Effector memory CD4-positive, alpha-beta T cell (primary cell): Measurements from ENCODE around the gene MAST2.

Source experiments
- DNase-seq, 3 donors: peaks; one replicate each; pipeline ENCODE4 v3.0.0-alpha.2; 2020
- H3K27ac ChIP-seq: 2 replicates; pipeline ENCODE4 v1.7.0; 2013; ENCODE audit warnings: mild to moderate bottlenecking, low read length, moderate library complexity; ENCODE audit not compliant: insufficient read depth, poor library complexity, severe bottlenecking
- H3K27me3 ChIP-seq: replicated peaks from 2 replicates; pipeline ENCODE4 v1.7.0; 2013; ENCODE audit warnings: mild to moderate bottlenecking, low read length; ENCODE audit not compliant: insufficient read depth, control insufficient read depth, poor library complexity, severe bottlenecking
- H3K36me3 ChIP-seq: 2 replicates; pipeline ENCODE4 v1.7.0; 2013; ENCODE audit warnings: mild to moderate bottlenecking, low read length, moderate library complexity; ENCODE audit not compliant: control insufficient read depth, insufficient read depth
- H3K4me1 ChIP-seq: 2 replicates; pipeline ENCODE4 v1.7.0; 2013; ENCODE audit warnings: low read length, mild to moderate bottlenecking; ENCODE audit not compliant: control insufficient read depth, insufficient read depth, poor library complexity, severe bottlenecking
- H3K4me3 ChIP-seq: 2 replicates; pipeline ENCODE4 v1.7.0; 2013; ENCODE audit warnings: low read length, low read depth, mild to moderate bottlenecking; ENCODE audit not compliant: insufficient read depth, poor library complexity, severe bottlenecking
- H3K9me3 ChIP-seq: 2 replicates; pipeline ENCODE4 v1.7.0; 2013; ENCODE audit warnings: mild to moderate bottlenecking, low read length, moderate library complexity; ENCODE audit not compliant: control insufficient read depth

The MAST2 gene

GRCh38 chr1:45809761-45810160, 6.3 kb downstream of the MAST2 start:
- H3K9me3 ChIP-seq = no peaks in the 10 kb centered on the region
- no peak overlapping the region for H3K27ac ChIP-seq
- no peaks in the 10 kb centered on the region for H3K4me1 ChIP-seq

GRCh38 chr1:45814776-45815175, 11.4 kb downstream of the MAST2 start:
- Histone ChIP-seq H3K4me3 (no peak overlapping the region), H3K9me3 (peaks cover 3% of the 10 kb centered on the region), H3K27me3 (no peaks in the 10 kb centered on the region), H3K4me1 (no peaks in the 10 kb centered on the region), H3K27ac (no peak overlapping the region), H3K36me3 (no peaks in the 10 kb centered on the region)
- DNase-seq = no peak

More at GRCh38 chr1:45809761-45810160, 6.3 kb downstream of the MAST2 start:
- no peak for DNase-seq
- H3K4me3 ChIP-seq = no peak overlapping the region
- no peaks in the 10 kb centered on the region for H3K36me3 ChIP-seq
- no peaks in the 10 kb centered on the region for H3K27me3 ChIP-seq

- Histone ChIP-seq H3K27me3 (no peaks in the 10 kb centered on the region), H3K4me3 (no peak overlapping the region), H3K9me3 (peaks cover 3% of the 10 kb centered on the region), H3K4me1 (no peaks in the 10 kb centered on the region), H3K27ac (no peak overlapping the region), H3K36me3 (no peaks in the 10 kb centered on the region)
- DNase-seq = no peak
Observed at GRCh38 chr1:45815667-45816458, 12.5 kb downstream of the MAST2 start.

- Histone ChIP-seq H3K27me3 (no peaks in the 10 kb centered on the region), H3K9me3 (peaks cover 3% of the 10 kb centered on the region), H3K36me3 (no peaks in the 10 kb centered on the region), H3K4me3 (no peak overlapping the region), H3K27ac (no peak overlapping the region), H3K4me1 (no peaks in the 10 kb centered on the region)
- DNase-seq = no peak
Observed at GRCh38 chr1:45820173-45820572, 16.8 kb downstream of the MAST2 start.

- Histone ChIP-seq H3K27ac (no peak overlapping the region), H3K4me3 (no peak overlapping the region), H3K27me3 (no peaks in the 10 kb centered on the region), H3K4me1 (no peaks in the 10 kb centered on the region), H3K36me3 (no peaks in the 10 kb centered on the region), H3K9me3 (peaks cover 3% of the 10 kb centered on the region)
- DNase-seq = no peak
Observed at GRCh38 chr1:45820788-45821187, 17.4 kb downstream of the MAST2 start.

GRCh38 chr1:45822644-45823043, 19.2 kb downstream of the MAST2 start:
- no peak overlapping the region for H3K27ac ChIP-seq
- no peak for DNase-seq
- no peaks in the 10 kb centered on the region for H3K27me3 ChIP-seq
- H3K4me1 ChIP-seq = no peaks in the 10 kb centered on the region
- H3K4me3 ChIP-seq = no peak overlapping the region
- H3K36me3 ChIP-seq = no peaks in the 10 kb centered on the region
- peaks cover 3% of the 10 kb centered on the region for H3K9me3 ChIP-seq

GRCh38 chr1:45824607-45825006, 21.2 kb downstream of the MAST2 start:
- Histone ChIP-seq H3K9me3 (no peaks in the 10 kb centered on the region), H3K27ac (no peak overlapping the region), H3K27me3 (no peaks in the 10 kb centered on the region), H3K4me3 (no peak overlapping the region), H3K36me3 (no peaks in the 10 kb centered on the region), H3K4me1 (no peaks in the 10 kb centered on the region)
- no peak for DNase-seq

GRCh38 chr1:45827256-45827655, 23.8 kb downstream of the MAST2 start:
- H3K4me3 ChIP-seq = no peak overlapping the region

GRCh38 chr1:45828841-45829240, 25.4 kb downstream of the MAST2 start:
- no peaks in the 10 kb centered on the region for H3K9me3 ChIP-seq
- no peaks in the 10 kb centered on the region for H3K27me3 ChIP-seq
- H3K4me3 ChIP-seq = no peak overlapping the region
- H3K36me3 ChIP-seq = no peaks in the 10 kb centered on the region
- no peak for DNase-seq
- H3K4me1 ChIP-seq = no peaks in the 10 kb centered on the region
- H3K27ac ChIP-seq = no peak overlapping the region

More at GRCh38 chr1:45827256-45827655, 23.8 kb downstream of the MAST2 start:
- H3K27me3 ChIP-seq = no peaks in the 10 kb centered on the region
- H3K36me3 ChIP-seq = no peaks in the 10 kb centered on the region
- H3K27ac ChIP-seq = no peak overlapping the region
- no peak for DNase-seq
- H3K4me1 ChIP-seq = no peaks in the 10 kb centered on the region
- no peaks in the 10 kb centered on the region for H3K9me3 ChIP-seq

- Histone ChIP-seq H3K4me1 (no peaks in the 10 kb centered on the region), H3K36me3 (no peaks in the 10 kb centered on the region), H3K9me3 (no peaks in the 10 kb centered on the region), H3K27me3 (no peaks in the 10 kb centered on the region), H3K27ac (no peak overlapping the region), H3K4me3 (no peak overlapping the region)
- DNase-seq = no peak
Observed at GRCh38 chr1:45833361-45833760, 29.9 kb downstream of the MAST2 start.
